DOHH2 (cell line): Measurements from ENCODE around the gene ZBTB46.

ENCODE experiments used
- H3F3A ChIP-seq: fragments of 200-600 bp; sonication (generic), shearing (Covaris generic); 2 replicates; pipeline ENCODE4 v1.6.0; 2016; ENCODE audit warnings: antibody characterized with exemption, mild to moderate bottlenecking; ENCODE audit not compliant: control insufficient read depth, insufficient read depth
- H3K27ac ChIP-seq: fragments of 200-600 bp; sonication (generic); 2 replicates; pipeline ENCODE4 v1.5.1; 2014; ENCODE audit warnings: low read depth, mild to moderate bottlenecking, low read length, moderate library complexity
- H3K27me3 ChIP-seq: fragments of 200-600 bp; sonication (generic); 2 replicates; pipeline ENCODE4 v1.6.1; 2014; ENCODE audit warnings: mild to moderate bottlenecking, low read length, mixed read lengths; ENCODE audit not compliant: control insufficient read depth
- H3K36me3 ChIP-seq: fragments of 200-600 bp; sonication (generic); 2 replicates; pipeline ENCODE4 v1.6.1; 2014; ENCODE audit warnings: mild to moderate bottlenecking, low read length, moderate library complexity, mixed read lengths; ENCODE audit not compliant: control insufficient read depth
- H3K4me1 ChIP-seq: fragments of 200-600 bp; sonication (generic); 2 replicates; pipeline ENCODE4 v1.6.1; 2014; ENCODE audit warnings: mild to moderate bottlenecking, low read length, mixed read lengths; ENCODE audit not compliant: control insufficient read depth
- H3K4me2 ChIP-seq: fragments of 200-600 bp; sonication (generic); 2 replicates; pipeline ENCODE4 v1.6.0; 2014; ENCODE audit warnings: mild to moderate bottlenecking, low read length, moderate library complexity
- H3K4me3 ChIP-seq: fragments of 200-600 bp; sonication (generic); 2 replicates; pipeline ENCODE4 v1.5.1; 2014; ENCODE audit warnings: mild to moderate bottlenecking, low read length, mixed read lengths
- H3K79me2 ChIP-seq: fragments of 200-600 bp; sonication (generic); 2 replicates; pipeline ENCODE4 v1.6.1; 2014; ENCODE audit warnings: mild to moderate bottlenecking, low read length, mixed read lengths; ENCODE audit not compliant: control insufficient read depth
- H3K9me2 ChIP-seq: fragments of 200-600 bp; sonication (generic); replicated peaks from 2 replicates; pipeline ENCODE4 v1.6.1; 2014; ENCODE audit warnings: mild to moderate bottlenecking, low read length, mixed read lengths; ENCODE audit not compliant: control insufficient read depth
- H3K9me3 ChIP-seq: fragments of 200-600 bp; sonication (generic); 2 replicates; pipeline ENCODE4 v1.6.1; 2014; ENCODE audit warnings: antibody characterized with exemption, low read length, mixed read lengths; ENCODE audit not compliant: control insufficient read depth, insufficient read depth
- H4K20me1 ChIP-seq: fragments of 200-600 bp; sonication (generic); 2 replicates; pipeline ENCODE4 v1.6.0; 2014; ENCODE audit warnings: low read depth, mild to moderate bottlenecking, antibody characterized with exemption, low read length, moderate library complexity; ENCODE audit not compliant: control insufficient read depth, insufficient read depth
- CTCF ChIP-seq: fragments of 200-600 bp; sonication (generic); IDR thresholded peaks from one replicate; pipeline ENCODE4 v1.5.1; 2014; ENCODE audit warnings: antibody characterized with exemption, mild to moderate bottlenecking, low read depth, low read length; ENCODE audit not compliant: poor library complexity, severe bottlenecking
- EZH2phosphoT487 ChIP-seq: fragments of 200-600 bp; sonication (generic); IDR thresholded peaks from 2 replicates; pipeline ENCODE4 v1.6.1; 2017; ENCODE audit warnings: borderline replicate concordance, mild to moderate bottlenecking, antibody characterized with exemption, low read length, moderate library complexity, mixed read lengths

The ZBTB46 gene

GRCh38 chr20:63704749-63705117 is 126.3 kb downstream of the ZBTB46 start:
- Histone ChIP-seq H3K4me1 (peaks cover 18% of the 10 kb centered on the region), H4K20me1 (peaks cover 14% of the 10 kb centered on the region), H3K9me2 (no peaks in the 10 kb centered on the region), H3K27ac (no peak overlapping the region), H3K4me3 (no peak overlapping the region), H3K36me3 (peaks cover 48% of the 10 kb centered on the region), H3K4me2 (no peak overlapping the region), H3K27me3 (no peaks in the 10 kb centered on the region), H3K9me3 (no peaks in the 10 kb centered on the region), H3K79me2 (peaks cover 48% of the 10 kb centered on the region), H3F3A (no peaks in the 10 kb centered on the region)
- TF ChIP-seq EZH2phosphoT487 (no peak), CTCF (no peak)

GRCh38 chr20:63703976-63704748 is 126.9 kb downstream of the ZBTB46 start:
- TF ChIP-seq EZH2phosphoT487 (no peak), CTCF (no peak)

GRCh38 chr20:63703471-63703975 is 127.5 kb downstream of the ZBTB46 start:
- no peaks in the 10 kb centered on the region for H3K9me3 ChIP-seq
- H3K4me3 ChIP-seq = no peak overlapping the region
- no peaks in the 10 kb centered on the region for H3K9me2 ChIP-seq
- peaks cover 37% of the 10 kb centered on the region for H3K36me3 ChIP-seq
- H4K20me1 ChIP-seq = peaks cover 10% of the 10 kb centered on the region
- H3K27ac ChIP-seq = no peak overlapping the region
- H3K4me1 ChIP-seq = peaks cover 19% of the 10 kb centered on the region
- H3F3A ChIP-seq = no peaks in the 10 kb centered on the region
- no peaks in the 10 kb centered on the region for H3K27me3 ChIP-seq
- peaks cover 36% of the 10 kb centered on the region for H3K79me2 ChIP-seq
- H3K4me2 ChIP-seq = no peak overlapping the region
- no peak for TF ChIP-seq EZH2phosphoT487
- no peak for TF ChIP-seq CTCF

More at GRCh38 chr20:63703976-63704748, 126.9 kb downstream of the ZBTB46 start:
- Histone ChIP-seq H3K4me1 (peaks cover 20% of the 10 kb centered on the region), H3K4me3 (no peak overlapping the region), H3K36me3 (peaks cover 44% of the 10 kb centered on the region), H4K20me1 (peaks cover 14% of the 10 kb centered on the region), H3K4me2 (no peak overlapping the region), H3K27me3 (no peaks in the 10 kb centered on the region), H3K9me2 (no peaks in the 10 kb centered on the region), H3K79me2 (peaks cover 43% of the 10 kb centered on the region), H3K27ac (no peak overlapping the region), H3K9me3 (no peaks in the 10 kb centered on the region), H3F3A (no peaks in the 10 kb centered on the region)
